Panc1 (cell line): ENCODE measurements around the gene ZNF135. TPM values are rescaled to one million over a fixed set of nuclear protein-coding genes. Genes with fewer than 3 reads are reported as not detected.

Source experiments
- ATAC-seq: fragments of 200-7000 bp; cut with Tn5 transposase; 2 replicates; pipeline ENCODE4 v1.9.1; 2020; ENCODE audit warnings: mild to moderate bottlenecking, moderate library complexity
- Bru-seq: library from RNA; stranded (reverse); fragments of 400-500 nt; gene quantifications from one replicate; lab custom pipeline; 2021; lab: Mats Ljungman, UMichigan
- BruChase-seq, 2 experiments: library from RNA; stranded (reverse); fragments of 400-500 nt; gene quantifications; one replicate each; lab custom pipeline; 2021; lab: Mats Ljungman, UMichigan
- BruUV-seq: library from RNA; stranded (reverse); fragments of 400-500 nt; replicated peaks from 2 replicates; lab custom pipeline; 2021; lab: Mats Ljungman, UMichigan
- CTCF ChIA-PET: fragments of 300-600 bp; sonication (Branson Sonifier 250); formaldehyde crosslinking; loops from one replicate; lab custom pipeline; 2022; ENCODE audit warnings: antibody characterized with exemption; lab: Charles Lee
- POLR2A ChIA-PET: fragments of 300-600 bp; sonication (Branson Sonifier 250); formaldehyde crosslinking; loops from one replicate; lab custom pipeline; 2022; ENCODE audit warnings: antibody characterized with exemption; lab: Charles Lee
- DNase-seq: peaks from one replicate; pipeline ENCODE4 v3.0.0-alpha.2; 2010; ENCODE audit warnings: low read depth, low spot score
- H3K27ac ChIP-seq: 2 replicates; pipeline ENCODE4 v1.5.1; 2011; ENCODE audit warnings: mild to moderate bottlenecking, low read length, inconsistent platforms
- H3K27me3 ChIP-seq: fragments of 200-500 bp; sonication (Bioruptor generic); 2 replicates; pipeline ENCODE4 v1.6.0; 2014; ENCODE audit warnings: low read length, inconsistent platforms; ENCODE audit not compliant: control insufficient read depth, insufficient read depth
- H3K36me3 ChIP-seq: fragments of 200-500 bp; sonication (Bioruptor generic); 2 replicates; pipeline ENCODE4 v1.5.1; 2014; ENCODE audit warnings: inconsistent platforms, mild to moderate bottlenecking, low read length, moderate library complexity; ENCODE audit not compliant: control insufficient read depth, insufficient read depth
- H3K4me1 ChIP-seq: 2 replicates; pipeline ENCODE4 v1.5.1; 2011; ENCODE audit warnings: inconsistent platforms, mild to moderate bottlenecking, low read length, moderate library complexity; ENCODE audit not compliant: control insufficient read depth, insufficient read depth
- H3K4me3 ChIP-seq, 2 experiments: 2 replicates each; pipeline ENCODE4 v1.5.1; 2011 to 2012; ENCODE audit warnings: low read depth in 2 of 2, low read length in 2 of 2, mild to moderate bottlenecking in 2 of 2, inconsistent platforms in 1 of 2, moderate library complexity in 1 of 2
- H3K9me3 ChIP-seq: fragments of 200-500 bp; sonication (Bioruptor generic); 2 replicates; pipeline ENCODE4 v1.5.1; 2014; ENCODE audit warnings: low read depth, mild to moderate bottlenecking, inconsistent platforms, low read length, moderate library complexity; ENCODE audit not compliant: control insufficient read depth, insufficient read depth
- CTCF ChIP-seq: fragments of 450-650 bp; IDR thresholded peaks from 2 replicates; pipeline ENCODE4 v1.5.1; 2017; ENCODE audit warnings: mild to moderate bottlenecking
- POLR2AphosphoS5 ChIP-seq: IDR thresholded peaks from 2 replicates; pipeline ENCODE4 v1.6.1; 2012; ENCODE audit warnings: mild to moderate bottlenecking, low read depth, low read length, moderate library complexity
- REST ChIP-seq, 2 experiments: IDR thresholded peaks; 2 replicates each; pipeline ENCODE4 v1.6.1; 2011 to 2012; ENCODE audit warnings: low read depth in 2 of 2, control low read depth in 1 of 2, low read length in 1 of 2, mild to moderate bottlenecking in 1 of 2, moderate library complexity in 1 of 2; ENCODE audit not compliant: insufficient read depth in 1 of 2
- SIN3A ChIP-seq: IDR thresholded peaks from 2 replicates; pipeline ENCODE4 v1.6.1; 2012; ENCODE audit warnings: low read depth, mild to moderate bottlenecking, low read length, moderate library complexity, borderline replicate concordance; ENCODE audit not compliant: insufficient read depth
- TCF7L2 ChIP-seq: IDR thresholded peaks from 2 replicates; pipeline ENCODE4 v1.6.1; 2011; ENCODE audit warnings: mild to moderate bottlenecking, low read depth, low read length, inconsistent platforms
- in situ Hi-C: cut with HindIII; loops from 2 replicates; pipeline ENCODE4 v1.10.0; 2016; ENCODE audit warnings: low sequenced_read_pairs, low pct_unique_long_range_greater_than_20kb
- intact Hi-C: fragments of 100-400 bp; cut with micrococcal nuclease; formaldehyde crosslinking; loops from one replicate; pipeline ENCODE4 v1.10.0; 2022; ENCODE audit not compliant: unreplicated experiment
- long read RNA-seq: library from polyadenylated mRNA; unstranded; transcript quantifications from one replicate; pipeline ENCODE4 v2.0.0, GENCODE V29; 2021; ENCODE audit not compliant: unreplicated experiment
- polyA plus RNA-seq: library from polyadenylated mRNA; unstranded; fragments of >200 nt; gene quantifications from one replicate; pipeline ENCODE4 v1.2.1, GENCODE V29; 2012; ENCODE audit warnings: missing spikeins; ENCODE audit not compliant: insufficient read length
- total RNA-seq: library from RNA; stranded (reverse); gene quantifications from one replicate; pipeline ENCODE4 v1.2.1, GENCODE V29; 2021; ENCODE audit not compliant: unreplicated experiment

The ZNF135 gene
- not detected for total RNA-seq
- polyA plus RNA-seq = not detected
- Bru-seq, nascent RNA = percentile 7 among the genes with signal in this experiment
- not detected for BruChase-seq, experiment 1, labeled RNA remaining after a 2-hour chase
- not detected for BruChase-seq, experiment 2, labeled RNA remaining after a 6-hour chase
- long read RNA-seq = 0 reads

GRCh38 chr19:58059003-58059670 is at the start of gene ZNF135:
ZNF135 (plus strand) TSS chr19:58059282; CDS start chr19:58060003, 721 bp downstream.
- no TSS peak for BruUV-seq
- Histone ChIP-seq H3K9me3 (peaks cover 4% of the 10 kb centered on the region; the same call in 1 of the 2 replicates), H3K27ac (no peak within 1 kb of the TSS), H3K4me1 (no peaks in the 10 kb centered on the region), H3K27me3 (no peaks in the 10 kb centered on the region), H3K4me3 (no peak within 1 kb of the TSS), H3K36me3 (no peaks in the 10 kb centered on the region)
- intact Hi-C loops (no loop called here), in situ Hi-C loops (no loop called here)
- CTCF ChIA-PET = no interaction called here
- DNase-seq (no peak), ATAC-seq (no peak)
- no peak for TF ChIP-seq TCF7L2
- TF ChIP-seq POLR2AphosphoS5 = no peak
- TF ChIP-seq SIN3A = no peak
- TF ChIP-seq REST (IDR thresholded peaks at IDR 0.05; ENCODE audit: insufficient read depth in 1 of 2, low read depth in 2 of 2, low read length in 1 of 2) = no peak
- no peak for TF ChIP-seq CTCF
- POLR2A ChIA-PET = no interaction called here

GRCh38 chr19:58009301-58009665 is 49.8 kb upstream of the ZNF135 start:
- H3K9me3 ChIP-seq = peaks cover 29% of the 10 kb centered on the region; the same call in 1 of the 2 replicates
- no peak overlapping the region for H3K4me3 ChIP-seq
- ATAC-seq (no peak), DNase-seq (no peak)
- H3K4me1 ChIP-seq = no peaks in the 10 kb centered on the region
- TF ChIP-seq TCF7L2 = no peak
- TF ChIP-seq CTCF = no peak
- TF ChIP-seq REST (IDR thresholded peaks at IDR 0.05; ENCODE audit: insufficient read depth in 1 of 2, low read depth in 2 of 2, low read length in 1 of 2) = no peak
- no peak for TF ChIP-seq POLR2AphosphoS5
- no peak for TF ChIP-seq SIN3A
- intact Hi-C loops (no loop called here), in situ Hi-C loops (no loop called here)
- H3K27me3 ChIP-seq = no peaks in the 10 kb centered on the region
- BruUV-seq = no TSS peak
- no peak overlapping the region for H3K27ac ChIP-seq
- ChIA-PET CTCF (no interaction called here), POLR2A (no interaction called here)
- 0 out of 2 replicates have a peak, but pooled peaks cover 3% of the 10 kb centered on the region for H3K36me3 ChIP-seq
